Lower lobe of right lung (tissue), 2 donors: ENCODE measurements around the gene WDR75. TPM values are rescaled to one million over a fixed set of nuclear protein-coding genes. Genes with fewer than 3 reads are reported as not detected.
A peak's percentile ranks its signal among the peaks of the same experiment; 100 is the strongest.
"Not testable (repeated sequence)": the region's sequence is repeated elsewhere in the genome, so short reads cannot be mapped to it uniquely, and the experiment has no call there.

Experiments
- ATAC-seq, 2 donors: fragments of 200-7000 bp; cut with Tn5 transposase; one replicate each; pipeline ENCODE4 v1.9.1; 2020 to 2022; ENCODE audit warnings: mild to moderate bottlenecking in 2 of 2, moderate library complexity in 2 of 2
- DNase-seq: peaks from one replicate; pipeline ENCODE4 v3.0.0-alpha.2; 2020
- H3K27ac ChIP-seq: fragments of 200-600 bp; one replicate; pipeline ENCODE4 v1.8.0; 2022
- H3K27me3 ChIP-seq: fragments of 200-600 bp; one replicate; pipeline ENCODE4 v1.8.0; 2022; ENCODE audit warnings: low read depth
- H3K36me3 ChIP-seq: fragments of 200-600 bp; one replicate; pipeline ENCODE4 v1.8.0; 2022; ENCODE audit warnings: mild to moderate bottlenecking
- H3K4me1 ChIP-seq: fragments of 200-600 bp; one replicate; pipeline ENCODE4 v1.8.0; 2022
- H3K4me3 ChIP-seq: fragments of 200-600 bp; one replicate; pipeline ENCODE4 v1.8.0; 2022; ENCODE audit warnings: mild to moderate bottlenecking
- H3K9me3 ChIP-seq: fragments of 200-600 bp; one replicate; pipeline ENCODE4 v1.8.0; 2022
- intact Hi-C: fragments of 100-400 bp; cut with DNase I; formaldehyde crosslinking; loops from one replicate; pipeline ENCODE4 v1.11.0; 2022
- total RNA-seq: library from RNA; stranded (reverse); fragmentation: NEBNext Ultra II Directional; extraction: Animal tissue kit (Norgen Biotek cat#: 25700); gene quantifications from one replicate; pipeline ENCODE4 v1.2.1, GENCODE V29; 2021
- TF ChIP-seq, protein P1 (sequence below): fragments of 200-600 bp; IDR thresholded peaks from one replicate; pipeline ENCODE4 v1.8.0; 2022; ENCODE audit warnings: antibody characterized with exemption, mild to moderate bottlenecking
- donor health status: DM: no; HTN: yes; CAD: no; lungs with severe emphysema.

WDR75 gene
- total RNA-seq, 1 donor from 2014 or later = 21.1 TPM

DNA sequence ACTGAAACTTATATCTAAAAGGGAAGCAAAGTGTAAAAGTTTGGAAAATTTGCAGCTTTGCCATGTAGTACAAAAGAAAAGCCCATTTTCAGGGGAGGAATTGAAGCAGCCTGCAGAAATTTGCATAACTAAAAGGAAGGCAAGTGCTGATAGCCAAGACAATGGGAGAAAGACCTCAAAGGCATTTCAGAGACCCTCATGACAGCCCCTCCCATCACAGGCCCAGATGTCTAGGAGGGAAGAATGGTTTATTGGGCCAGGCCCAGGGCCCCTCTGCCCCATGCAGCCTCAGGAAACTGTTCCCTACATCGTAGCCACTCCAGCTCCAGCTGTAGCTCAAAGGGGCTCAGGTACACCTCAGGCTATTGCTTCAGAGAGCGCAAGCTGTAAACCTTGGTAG is 14.4 kb upstream of the WDR75 start:
- ATAC-seq (no peak), DNase-seq (no peak)
- no peak overlapping the region for H3K4me3 ChIP-seq
- no peaks in the 10 kb centered on the region for H3K27me3 ChIP-seq
- TF ChIP-seq, protein P1, sequence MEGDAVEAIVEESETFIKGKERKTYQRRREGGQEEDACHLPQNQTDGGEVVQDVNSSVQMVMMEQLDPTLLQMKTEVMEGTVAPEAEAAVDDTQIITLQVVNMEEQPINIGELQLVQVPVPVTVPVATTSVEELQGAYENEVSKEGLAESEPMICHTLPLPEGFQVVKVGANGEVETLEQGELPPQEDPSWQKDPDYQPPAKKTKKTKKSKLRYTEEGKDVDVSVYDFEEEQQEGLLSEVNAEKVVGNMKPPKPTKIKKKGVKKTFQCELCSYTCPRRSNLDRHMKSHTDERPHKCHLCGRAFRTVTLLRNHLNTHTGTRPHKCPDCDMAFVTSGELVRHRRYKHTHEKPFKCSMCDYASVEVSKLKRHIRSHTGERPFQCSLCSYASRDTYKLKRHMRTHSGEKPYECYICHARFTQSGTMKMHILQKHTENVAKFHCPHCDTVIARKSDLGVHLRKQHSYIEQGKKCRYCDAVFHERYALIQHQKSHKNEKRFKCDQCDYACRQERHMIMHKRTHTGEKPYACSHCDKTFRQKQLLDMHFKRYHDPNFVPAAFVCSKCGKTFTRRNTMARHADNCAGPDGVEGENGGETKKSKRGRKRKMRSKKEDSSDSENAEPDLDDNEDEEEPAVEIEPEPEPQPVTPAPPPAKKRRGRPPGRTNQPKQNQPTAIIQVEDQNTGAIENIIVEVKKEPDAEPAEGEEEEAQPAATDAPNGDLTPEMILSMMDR = no peak
- intact Hi-C loops = no loop called here
- no peaks in the 10 kb centered on the region for H3K9me3 ChIP-seq
- H3K4me1 ChIP-seq = no peaks in the 10 kb centered on the region
- H3K27ac ChIP-seq = no peak overlapping the region
- no peaks in the 10 kb centered on the region for H3K36me3 ChIP-seq

DNA sequence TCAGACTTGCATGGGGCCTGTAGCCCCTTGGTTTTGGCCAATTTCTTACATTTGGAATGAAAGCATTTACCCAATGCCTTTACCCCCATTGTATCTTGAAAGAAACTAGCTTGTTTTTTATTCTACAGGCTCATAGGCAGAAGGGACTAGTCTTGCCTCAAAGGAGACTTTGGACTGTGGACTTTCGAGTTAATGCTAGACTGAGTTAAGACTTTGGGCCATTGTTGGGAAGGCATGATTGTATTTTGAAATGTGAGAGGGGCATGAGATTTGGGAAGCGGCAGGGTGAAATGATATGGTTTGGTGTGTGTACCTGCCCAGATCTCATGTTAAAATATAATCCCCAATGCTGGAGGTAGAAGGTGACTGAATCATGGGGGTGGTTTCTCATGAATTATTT is 13.4 kb upstream of the WDR75 start:
- TF ChIP-seq, protein P1 = no peak
- ATAC-seq (no peak), DNase-seq (no peak)
- H3K4me1 ChIP-seq = no peaks in the 10 kb centered on the region
- H3K27ac ChIP-seq = no peak overlapping the region
- no peaks in the 10 kb centered on the region for H3K36me3 ChIP-seq
- intact Hi-C loops = no loop called here
- H3K27me3 ChIP-seq = no peaks in the 10 kb centered on the region
- no peak overlapping the region for H3K4me3 ChIP-seq
- H3K9me3 ChIP-seq = no peaks in the 10 kb centered on the region

DNA sequence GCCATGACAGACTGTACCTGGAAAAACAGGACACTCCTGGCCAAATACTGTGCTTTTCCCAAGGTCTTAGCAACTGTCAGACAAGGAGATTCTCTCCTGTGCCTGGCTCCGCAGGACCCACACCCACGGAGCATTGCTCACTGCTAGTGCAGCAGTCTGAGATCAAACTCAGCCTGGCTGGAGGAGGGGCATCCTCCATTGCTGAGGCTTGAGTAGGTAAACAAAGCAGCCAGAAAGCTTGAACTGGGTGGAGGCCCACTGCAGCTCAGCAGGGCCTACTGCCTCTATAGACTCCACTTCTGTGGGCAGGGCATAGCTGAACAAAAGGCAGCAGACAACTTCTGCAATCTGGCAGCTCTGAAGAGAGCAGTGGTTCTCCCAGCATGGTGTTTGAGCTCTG is 10.8 kb upstream of the WDR75 start:
- H3K4me1 ChIP-seq, H3K27me3 ChIP-seq, H3K27ac ChIP-seq, H3K9me3 ChIP-seq, DNase-seq, H3K36me3 ChIP-seq, intact Hi-C loops, ATAC-seq, H3K4me3 ChIP-seq: not testable (repeated sequence)

DNA sequence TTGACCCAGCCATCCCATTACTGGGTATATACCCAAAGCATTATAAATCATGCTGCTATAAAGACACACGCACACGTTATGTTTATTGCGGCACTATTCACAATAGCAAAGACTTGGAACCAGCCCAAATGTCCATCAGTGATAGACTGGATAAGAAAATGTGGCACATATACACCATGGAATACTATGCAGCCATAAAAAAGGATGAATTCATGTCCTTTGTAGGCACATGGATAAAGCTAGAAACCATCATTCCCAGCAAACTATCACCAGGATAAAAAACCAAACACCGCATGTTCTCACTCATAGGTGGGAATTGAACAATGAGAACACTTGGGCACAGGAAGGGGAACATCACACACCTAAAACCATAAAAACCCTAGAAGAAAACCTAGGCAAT is 5.5 kb upstream of the WDR75 start:
- H3K36me3 ChIP-seq, H3K27ac ChIP-seq, H3K9me3 ChIP-seq, DNase-seq, H3K4me3 ChIP-seq, intact Hi-C loops, ATAC-seq, H3K27me3 ChIP-seq, H3K4me1 ChIP-seq: not testable (repeated sequence)

DNA sequence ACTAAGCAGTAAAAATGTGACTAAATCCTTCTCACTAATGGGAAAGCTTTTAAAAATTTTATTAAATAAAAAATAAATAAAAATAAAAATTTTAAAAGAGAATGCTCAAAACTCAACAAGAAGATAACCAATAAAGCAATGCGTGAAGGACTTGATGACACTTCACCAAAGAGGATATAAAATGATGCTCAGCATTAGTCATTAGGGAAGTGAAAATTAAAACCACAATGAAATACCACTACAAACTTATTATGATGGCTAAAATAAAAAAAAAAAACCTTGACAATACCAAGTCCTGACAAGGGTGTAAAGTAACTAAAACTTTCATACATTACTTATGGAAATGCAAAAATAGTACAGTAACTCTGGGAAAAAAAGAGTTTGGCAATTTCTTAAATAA is 3.3 kb upstream of the WDR75 start:
- H3K4me3 ChIP-seq = no peak overlapping the region
- no peak overlapping the region for H3K27ac ChIP-seq
- ATAC-seq (no peak), DNase-seq (no peak)
- no peaks in the 10 kb centered on the region for H3K36me3 ChIP-seq
- intact Hi-C loops = no loop called here
- H3K4me1 ChIP-seq = peaks cover 15% of the 10 kb centered on the region
- TF ChIP-seq, protein P1 = no peak
- H3K9me3 ChIP-seq = no peaks in the 10 kb centered on the region
- no peaks in the 10 kb centered on the region for H3K27me3 ChIP-seq

DNA sequence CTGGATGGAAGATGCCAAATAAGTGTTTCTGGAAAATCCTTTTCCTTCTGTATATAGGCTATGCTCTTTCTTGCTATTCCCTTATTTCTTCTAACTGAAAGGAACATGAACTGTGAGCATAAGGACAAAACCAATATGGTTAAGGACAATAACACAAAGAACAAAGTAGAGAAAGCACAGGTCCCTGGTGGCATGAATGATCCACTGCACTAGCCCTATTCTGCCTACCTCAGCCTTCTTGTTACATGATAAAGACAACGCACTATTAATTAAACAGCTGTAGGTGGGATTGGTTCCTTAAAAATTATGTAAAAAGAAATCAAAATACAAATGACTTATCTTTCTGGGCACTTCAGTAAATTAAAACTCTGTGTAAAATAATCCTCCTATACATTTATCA is 1.9 kb upstream of the WDR75 start:
- TF ChIP-seq, protein P1 = no peak
- intact Hi-C loops = no loop called here

DNA sequence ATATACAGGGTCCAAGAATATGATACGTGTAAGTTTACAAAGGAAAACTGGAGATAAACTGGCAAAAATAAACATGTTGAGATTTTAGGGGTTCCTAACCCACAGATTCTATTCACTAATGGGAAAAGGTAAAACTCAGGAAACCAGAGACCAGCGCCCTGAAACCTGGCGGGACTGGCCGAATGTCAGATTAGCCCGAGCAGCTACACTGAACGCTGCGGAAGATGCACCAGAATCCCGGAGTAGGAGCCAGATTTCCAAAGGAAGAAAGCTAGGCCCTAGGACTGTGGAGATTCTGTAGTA is 679 bp upstream of the WDR75 start:
- peak; percentile 67 to 72 for ATAC-seq
- Histone ChIP-seq H3K27me3 (no peaks in the 10 kb centered on the region), H3K4me1 (peaks cover 23% of the 10 kb centered on the region), H3K4me3 (peak overlapping the region; percentile 78), H3K27ac (peak overlapping the region; percentile 96), H3K36me3 (no peaks in the 10 kb centered on the region), H3K9me3 (no peaks in the 10 kb centered on the region)
- TF ChIP-seq, protein P1 = no peak
- DNase-seq = no peak
- intact Hi-C loops = no loop called here

More for the DNA sequence above, 1.9 kb upstream of the WDR75 start:
- Histone ChIP-seq H3K9me3 (no peaks in the 10 kb centered on the region), H3K27ac (no peak overlapping the region), H3K27me3 (no peaks in the 10 kb centered on the region), H3K36me3 (no peaks in the 10 kb centered on the region), H3K4me1 (peaks cover 23% of the 10 kb centered on the region), H3K4me3 (no peak overlapping the region)
- ATAC-seq = no peak
- no peak for DNase-seq
